WTC11 (cell line): ENCODE measurements around the gene EHMT1.

Experiments
- CREB1 ChIP-seq: sonication (generic); formaldehyde crosslinking; IDR thresholded peaks from 2 replicates; pipeline ENCODE4 v1.8.0; 2023; ENCODE audit warnings: mild to moderate bottlenecking, missing genetic modification reagents
- E2F1 ChIP-seq: sonication (generic); formaldehyde crosslinking; IDR thresholded peaks from 2 replicates; pipeline ENCODE4 v1.8.0; 2022; ENCODE audit warnings: mild to moderate bottlenecking, missing genetic modification reagents
- KAT7 ChIP-seq: sonication (generic); formaldehyde crosslinking; IDR thresholded peaks from 2 replicates; pipeline ENCODE4 v1.8.1; 2023; ENCODE audit warnings: missing genetic modification reagents, mild to moderate bottlenecking, borderline replicate concordance
- PRRX2 ChIP-seq: fragments of 250-450 bp; sonication (Bioruptor Pico); IDR thresholded peaks from 2 replicates; pipeline ENCODE4 v1.8.0; 2021; ENCODE audit warnings: mild to moderate bottlenecking
- ZNF317 ChIP-seq: sonication (generic); formaldehyde crosslinking; IDR thresholded peaks from 2 replicates; pipeline ENCODE4 v1.8.1; 2023; ENCODE audit warnings: low read depth, mild to moderate bottlenecking, moderate library complexity, missing genetic modification reagents, borderline replicate concordance
- ZNF423 ChIP-seq: fragments of 250-450 bp; sonication (Bioruptor Pico); IDR thresholded peaks from 2 replicates; pipeline ENCODE4 v2.1.2; 2022; ENCODE audit warnings: mild to moderate bottlenecking, moderate library complexity
- TF ChIP-seq, protein P1 (sequence below): fragments of 200-600 bp; IDR thresholded peaks from 2 replicates; pipeline ENCODE4 v1.8.0; 2022; ENCODE audit warnings: antibody characterized with exemption
- TF ChIP-seq, protein P2 (sequence below): sonication (generic); formaldehyde crosslinking; conservative IDR thresholded peaks from 2 replicates; pipeline ENCODE4 v1.8.1; 2022; ENCODE audit warnings: mild to moderate bottlenecking, missing genetic modification reagents

GRCh38 chr9:137710704-137711103 is 91.9 kb downstream of the EHMT1 start:
- TF ChIP-seq, protein P1, sequence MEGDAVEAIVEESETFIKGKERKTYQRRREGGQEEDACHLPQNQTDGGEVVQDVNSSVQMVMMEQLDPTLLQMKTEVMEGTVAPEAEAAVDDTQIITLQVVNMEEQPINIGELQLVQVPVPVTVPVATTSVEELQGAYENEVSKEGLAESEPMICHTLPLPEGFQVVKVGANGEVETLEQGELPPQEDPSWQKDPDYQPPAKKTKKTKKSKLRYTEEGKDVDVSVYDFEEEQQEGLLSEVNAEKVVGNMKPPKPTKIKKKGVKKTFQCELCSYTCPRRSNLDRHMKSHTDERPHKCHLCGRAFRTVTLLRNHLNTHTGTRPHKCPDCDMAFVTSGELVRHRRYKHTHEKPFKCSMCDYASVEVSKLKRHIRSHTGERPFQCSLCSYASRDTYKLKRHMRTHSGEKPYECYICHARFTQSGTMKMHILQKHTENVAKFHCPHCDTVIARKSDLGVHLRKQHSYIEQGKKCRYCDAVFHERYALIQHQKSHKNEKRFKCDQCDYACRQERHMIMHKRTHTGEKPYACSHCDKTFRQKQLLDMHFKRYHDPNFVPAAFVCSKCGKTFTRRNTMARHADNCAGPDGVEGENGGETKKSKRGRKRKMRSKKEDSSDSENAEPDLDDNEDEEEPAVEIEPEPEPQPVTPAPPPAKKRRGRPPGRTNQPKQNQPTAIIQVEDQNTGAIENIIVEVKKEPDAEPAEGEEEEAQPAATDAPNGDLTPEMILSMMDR: no peak
- TF ChIP-seq CREB1 (CRISPR knock-in tag): no peak
- no peak for TF ChIP-seq ZNF317 (CRISPR knock-in tag)
- TF ChIP-seq PRRX2 (CRISPR knock-in tag): no peak
- TF ChIP-seq KAT7: no peak
- TF ChIP-seq, protein P2, sequence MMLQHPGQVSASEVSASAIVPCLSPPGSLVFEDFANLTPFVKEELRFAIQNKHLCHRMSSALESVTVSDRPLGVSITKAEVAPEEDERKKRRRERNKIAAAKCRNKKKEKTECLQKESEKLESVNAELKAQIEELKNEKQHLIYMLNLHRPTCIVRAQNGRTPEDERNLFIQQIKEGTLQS: no peak
- TF ChIP-seq ZNF423 (CRISPR knock-in tag): no peak
- no peak for TF ChIP-seq E2F1 (CRISPR knock-in tag)
